Measurements from ENCODE around the gene DNAJC8.

The DNAJC8 gene

GRCh38 chr1:28235755-28236655, 3.2 kb upstream of the DNAJC8 start, which contains the start of gene ATP5IF1:
Gene ATP5IF1 (plus strand): TSS chr1:28236124. CDS start chr1:28236184, 60 bp downstream.
- peak; percentile 98 for DNase-seq (ENCODE audit: low read depth, low spot score)
- H3K4me3 ChIP-seq (ENCODE audit: low read depth, low read length): peak within 1 kb of the TSS; percentile 91
- no peak for TF ChIP-seq CTCF (IDR thresholded peaks at IDR 0.05; ENCODE audit: low read depth, low read length)
- in situ Hi-C loops (cut with HindIII; ENCODE audit: low sequenced_read_pairs): no loop called here

- DNase-seq (ENCODE audit: low read depth, low spot score): no peak
- TF ChIP-seq CTCF (IDR thresholded peaks at IDR 0.05; ENCODE audit: low read depth, low read length): no peak
- H3K4me3 ChIP-seq (ENCODE audit: low read depth, low read length): peak overlapping the region; percentile 93
- in situ Hi-C loops (cut with HindIII; ENCODE audit: low sequenced_read_pairs): no loop called here
These were observed 406 bp upstream of the DNAJC8 start for GRCh38 chr1:28233264-28233606.

GRCh38 chr1:28229996-28230395, 2.8 kb downstream of the DNAJC8 start:
- TF ChIP-seq CTCF (IDR thresholded peaks at IDR 0.05; ENCODE audit: low read depth, low read length): no peak
- in situ Hi-C loops (cut with HindIII; ENCODE audit: low sequenced_read_pairs): no loop called here
- H3K4me3 ChIP-seq (ENCODE audit: low read depth, low read length): no peak overlapping the region
- DNase-seq (ENCODE audit: low read depth, low spot score): no peak

GRCh38 chr1:28229089-28229488, 3.7 kb downstream of the DNAJC8 start:
- no peak for DNase-seq (ENCODE audit: low read depth, low spot score)
- no peak for TF ChIP-seq CTCF (IDR thresholded peaks at IDR 0.05; ENCODE audit: low read depth, low read length)
- in situ Hi-C loops (cut with HindIII; ENCODE audit: low sequenced_read_pairs): no loop called here
- H3K4me3 ChIP-seq (ENCODE audit: low read depth, low read length): no peak overlapping the region

GRCh38 chr1:28213315-28213714, 19.5 kb downstream of the DNAJC8 start:
- DNase-seq (ENCODE audit: low read depth, low spot score): no peak
- in situ Hi-C loops (cut with HindIII; ENCODE audit: low sequenced_read_pairs): no loop called here
- no peak for TF ChIP-seq CTCF (IDR thresholded peaks at IDR 0.05; ENCODE audit: low read depth, low read length)
- no peak overlapping the region for H3K4me3 ChIP-seq (ENCODE audit: low read depth, low read length)

GRCh38 chr1:28209700-28210099, 23.1 kb downstream of the DNAJC8 start:
- no peak for TF ChIP-seq CTCF (IDR thresholded peaks at IDR 0.05; ENCODE audit: low read depth, low read length)
- no peak overlapping the region for H3K4me3 ChIP-seq (ENCODE audit: low read depth, low read length)
- in situ Hi-C loops (cut with HindIII; ENCODE audit: low sequenced_read_pairs): no loop called here
- DNase-seq (ENCODE audit: low read depth, low spot score): no peak
